ENCODE results near the gene MARVELD2.

The MARVELD2 gene

GRCh38 chr5:69491838-69492390 is 77.0 kb downstream of the MARVELD2 start:
- no peak for DNase-seq (ENCODE audit: extremely low read depth in 1 of 2, low read depth in 1 of 2)

GRCh38 chr5:69492391-69492922 is 77.5 kb downstream of the MARVELD2 start, which contains the start of gene OCLN:
TSS of gene OCLN (plus strand) at chr5:69492790. CDS start at chr5:69504245, 11,455 bp downstream.
- DNase-seq (ENCODE audit: extremely low read depth in 1 of 2, low read depth in 1 of 2), result no peak

DNA sequence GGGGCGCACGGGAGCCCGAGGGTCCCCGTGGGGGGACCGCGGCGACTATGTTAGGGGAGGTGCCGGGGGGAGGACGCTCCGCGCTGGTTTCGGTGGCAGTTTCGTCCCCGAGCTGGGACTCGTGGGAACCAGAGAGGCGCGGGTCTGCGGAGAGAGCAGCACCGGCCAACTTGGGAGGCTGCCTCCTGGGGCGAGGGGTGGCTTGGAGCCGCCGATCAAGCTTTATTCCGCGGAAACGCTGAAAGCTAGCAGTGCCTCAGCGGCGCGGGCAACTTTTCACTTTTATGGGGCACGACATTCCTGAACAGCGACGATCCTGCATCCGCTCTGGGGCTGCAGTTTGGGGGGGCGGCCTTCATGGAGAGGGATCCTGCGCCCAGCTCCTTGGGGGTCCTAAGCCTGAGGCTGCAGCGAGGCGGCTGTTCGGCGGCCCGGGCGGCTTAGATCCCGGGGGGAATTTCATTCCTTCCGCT is 78.0 kb downstream of the MARVELD2 start:
- DNase-seq (ENCODE audit: extremely low read depth in 1 of 2, low read depth in 1 of 2), result no peak

- DNase-seq (ENCODE audit: extremely low read depth in 1 of 2, low read depth in 1 of 2), result no peak
These were observed 78.6 kb downstream of the MARVELD2 start for GRCh38 chr5:69493396-69494133.

Data from activated CD8-positive, alpha-beta memory T cell treated with anti-CD3 and anti-CD28 coated beads for 1 hour (primary cell).